HCT116 (cell line): ENCODE results near the gene GMPPB. TPM values are rescaled to one million over a fixed set of nuclear protein-coding genes. Genes with fewer than 3 reads are reported as not detected.

Experiments used
- ATAC-seq: fragments of 200-7000 bp; cut with Tn5 transposase; 2 replicates; pipeline ENCODE4 v1.9.1; 2020; ENCODE audit warnings: mild to moderate bottlenecking, moderate library complexity
- BruUV-seq: library from RNA; stranded (reverse); fragments of 400-500 nt; replicated peaks from 2 replicates; lab custom pipeline; 2021; lab: Mats Ljungman, UMichigan
- CTCF ChIA-PET: fragments of 300-600 bp; sonication (Branson Sonifier 250); formaldehyde crosslinking; loops from one replicate; lab custom pipeline; 2021; ENCODE audit warnings: antibody characterized with exemption; lab: Charles Lee
- POLR2A ChIA-PET: fragments of 300-600, 350-600 bp; sonication (Branson Sonifier 250); formaldehyde crosslinking; loops from one replicate; lab custom pipeline; 2021; ENCODE audit warnings: antibody characterized with exemption; lab: Charles Lee
- RAD21 ChIA-PET, 2 experiments: fragments of 300-600 bp; sonication (Branson Sonifier 250); formaldehyde crosslinking; loops; one replicate each; lab custom pipeline; 2023; ENCODE audit warnings: low total read pairs in 2 of 2; ENCODE audit not compliant: uncharacterized antibody in 2 of 2, unreplicated experiment in 2 of 2, low non-redundant PET in 1 of 2; lab: Charles Lee
- DNase-seq: peaks from one replicate; pipeline ENCODE4 v3.0.0-alpha.2; 2010; ENCODE audit warnings: low read depth, low spot score
- H2AFZ ChIP-seq: fragments of 200-600 bp; shearing (Covaris generic), sonication (generic); 2 replicates; pipeline ENCODE4 v1.6.1; 2017; ENCODE audit warnings: low read depth, mixed run types, mixed read lengths, antibody characterized with exemption, low read length; ENCODE audit not compliant: poor library complexity, severe bottlenecking
- H3K27ac ChIP-seq: 2 replicates; pipeline ENCODE4 v1.5.1; 2012; ENCODE audit warnings: low read depth, low read length
- H3K27me3 ChIP-seq: fragments of 200-600 bp; sonication (generic); 2 replicates; pipeline ENCODE4 v1.6.1; 2016; ENCODE audit warnings: mixed run types, low read length, mixed read lengths; ENCODE audit not compliant: insufficient read depth
- H3K36me3 ChIP-seq, 2 experiments: fragments of 200-500 bp in 1 of 2; fragments of 200-600 bp in 1 of 2; sonication (Bioruptor generic) in 1 of 2; sonication (generic) in 1 of 2; 2 replicates each; pipeline versions ENCODE4 v1.5.1 to v1.6.1; 2014 to 2016; ENCODE audit warnings: low read length in 2 of 2, inconsistent platforms in 1 of 2, mixed read lengths in 1 of 2, mixed run types in 1 of 2; ENCODE audit not compliant: insufficient read depth in 2 of 2, control insufficient read depth in 1 of 2
- H3K4me1 ChIP-seq, 2 experiments: fragments of 200-600 bp in 1 of 2; sonication (generic) in 1 of 2; 2 replicates each; pipeline versions ENCODE4 v1.5.1 to v1.6.1; 2012 to 2017; ENCODE audit warnings: low read length in 2 of 2, inconsistent platforms in 1 of 2, mild to moderate bottlenecking in 1 of 2, mixed read lengths in 1 of 2, mixed run types in 1 of 2, moderate library complexity in 1 of 2; ENCODE audit not compliant: insufficient read depth in 2 of 2, control insufficient read depth in 1 of 2
- H3K4me2 ChIP-seq: fragments of 200-600 bp; sonication (generic); 2 replicates; pipeline ENCODE4 v1.6.1; 2017; ENCODE audit warnings: mixed run types, low read length, mixed read lengths
- H3K4me3 ChIP-seq, 2 experiments: fragments of 200-600 bp in 1 of 2; sonication (generic) in 1 of 2; replicated peaks in 1 of 2; 2 replicates each; pipeline ENCODE4 v1.5.1; 2011 to 2016; ENCODE audit warnings: low read length in 2 of 2, control low read depth in 1 of 2, low read depth in 1 of 2, mild to moderate bottlenecking in 1 of 2, mixed read lengths in 1 of 2, mixed run types in 1 of 2
- H3K79me2 ChIP-seq: fragments of 200-600 bp; sonication (generic); 2 replicates; pipeline ENCODE4 v1.6.1; 2017; ENCODE audit warnings: mild to moderate bottlenecking, mixed run types, low read length, moderate library complexity, mixed read lengths; ENCODE audit not compliant: insufficient read depth
- H3K9ac ChIP-seq: fragments of 200-600 bp; sonication (generic); 2 replicates; pipeline ENCODE4 v1.6.1; 2016; ENCODE audit warnings: low read length, mixed read lengths
- H3K9me2 ChIP-seq: fragments of 200-600 bp; sonication (generic), shearing (Covaris generic); 2 replicates; pipeline ENCODE4 v1.6.1; 2017; ENCODE audit warnings: mixed run types, mild to moderate bottlenecking, moderate library complexity; ENCODE audit not compliant: insufficient read depth
- H3K9me3 ChIP-seq, 2 experiments: fragments of 200-500 bp in 1 of 2; fragments of 200-600 bp in 1 of 2; sonication (Bioruptor generic) in 1 of 2; sonication (generic) in 1 of 2; 2 replicates each; pipeline ENCODE4 v1.6.1; 2014 to 2017; ENCODE audit warnings: low read length in 2 of 2, mixed read lengths in 2 of 2, inconsistent platforms in 1 of 2, low read depth in 1 of 2, mild to moderate bottlenecking in 1 of 2, mixed run types in 1 of 2, moderate library complexity in 1 of 2; ENCODE audit not compliant: control insufficient read depth in 1 of 2, insufficient read depth in 1 of 2
- H4K20me1 ChIP-seq: fragments of 200-600 bp; sonication (generic), shearing (Covaris generic); 2 replicates; pipeline ENCODE4 v1.6.1; 2017; ENCODE audit warnings: mixed run types, mild to moderate bottlenecking, moderate library complexity; ENCODE audit not compliant: insufficient read depth
- ATF3 ChIP-seq: IDR thresholded peaks from 2 replicates; pipeline ENCODE4 v1.6.1; 2012
- CBX3 ChIP-seq: IDR thresholded peaks from 2 replicates; pipeline ENCODE4 v1.6.1; 2012; ENCODE audit warnings: low read depth
- CTCF ChIP-seq, 3 experiments: fragments of 200-600 bp in 1 of 3; sonication (generic) in 1 of 3; IDR thresholded peaks in 2 of 3; conservative IDR thresholded peaks in 1 of 3; 2 replicates each; pipeline ENCODE4 v1.5.1; 2012 to 2017; ENCODE audit warnings: low read depth in 2 of 3, low read length in 2 of 3, antibody characterized with exemption in 1 of 3, borderline replicate concordance in 1 of 3, control low read depth in 1 of 3, mild to moderate bottlenecking in 1 of 3, mixed read lengths in 1 of 3, mixed run types in 1 of 3, moderate library complexity in 1 of 3; ENCODE audit not compliant: insufficient read depth in 1 of 3
- EGR1 ChIP-seq: IDR thresholded peaks from 2 replicates; pipeline ENCODE4 v1.6.1; 2012; ENCODE audit warnings: low read depth
- ELF1 ChIP-seq: IDR thresholded peaks from 2 replicates; pipeline ENCODE4 v1.6.1; 2012; ENCODE audit warnings: low read depth, borderline replicate concordance
- EZH2phosphoT487 ChIP-seq: fragments of 200-600 bp; IDR thresholded peaks from 2 replicates; pipeline ENCODE4 v1.6.1; 2018; ENCODE audit warnings: antibody characterized with exemption, borderline replicate concordance
- POLR2AphosphoS5 ChIP-seq: IDR thresholded peaks from 2 replicates; pipeline ENCODE4 v1.6.1; 2011; ENCODE audit warnings: mild to moderate bottlenecking, low read depth, low read length, moderate library complexity
- RAD21 ChIP-seq: IDR thresholded peaks from 2 replicates; pipeline ENCODE4 v1.6.1; 2012; ENCODE audit warnings: low read depth, mild to moderate bottlenecking
- SP1 ChIP-seq: IDR thresholded peaks from 2 replicates; pipeline ENCODE4 v1.6.1; 2012; ENCODE audit warnings: low read depth
- SRF ChIP-seq: IDR thresholded peaks from 2 replicates; pipeline ENCODE4 v1.6.1; 2012; ENCODE audit warnings: low read depth
- ZFX ChIP-seq: fragments of 450-650 bp; IDR thresholded peaks from 2 replicates; pipeline ENCODE4 v1.6.1; 2017
- intact Hi-C: fragments of 100-400 bp; cut with micrococcal nuclease; formaldehyde crosslinking; loops from 2 replicates; pipeline ENCODE4 v1.10.0; 2022
- total RNA-seq: library from RNA; stranded (reverse); gene quantifications from one replicate; pipeline ENCODE4 v1.2.1, GENCODE V29; 2021; ENCODE audit not compliant: unreplicated experiment

The GMPPB gene
- total RNA-seq, 1 experiment from 2014 or later = 24.1 TPM

GRCh38 chr3:49701388-49702077 lies 22.2 kb downstream of the GMPPB start (continued):
- TF ChIP-seq ELF1 = no peak

- no peak overlapping the region for H3K9ac ChIP-seq
- no peak overlapping the region for H3K4me2 ChIP-seq
- H4K20me1 ChIP-seq = no peaks in the 10 kb centered on the region
- no peak overlapping the region for H3K4me3 ChIP-seq
- H2AFZ ChIP-seq = no peak overlapping the region
- no peaks in the 10 kb centered on the region for H3K4me1 ChIP-seq
- peaks cover 0 to 7% of the 10 kb centered on the region in 2 experiments; a peak in 1 of 4 replicates for H3K36me3 ChIP-seq
- ChIA-PET CTCF (interaction anchor here (0.6 to 2.8 kb wide), 6 partner anchors 8 to 239 kb away, joined by 3 to 25 read pairs (median 6); partner anchors contain the start of genes INKA1 and RBM6), RAD21 (interaction anchor here in 1 of 2 experiments (1.0 kb wide), 2 partner anchors 161 to 206 kb away, joined by 3 to 4 read pairs; no protein-coding TSS in a partner anchor), POLR2A (no interaction called here)
- no peak for DNase-seq
- no peaks in the 10 kb centered on the region for H3K79me2 ChIP-seq
- no TSS peak for BruUV-seq
- no peak overlapping the region for H3K27ac ChIP-seq
- intact Hi-C loops = no loop called here
- no peak for ATAC-seq
- no peaks in the 10 kb centered on the region for H3K9me2 ChIP-seq
- TF ChIP-seq EGR1 (no peak), RAD21 (peak; percentile 34; the same call in 1 of the 2 replicates), ZFX (no peak), CTCF (IDR thresholded peaks at IDR 0.05 in 2 of 3, conservative IDR thresholded peaks at IDR 0.05 in 1 of 3; ENCODE audit: borderline replicate concordance in 1 of 3, insufficient read depth in 1 of 3, low read depth in 2 of 3, low read length in 2 of 3) (peak; percentile 22 to 47 (median 46); a peak in 5 of 6 replicates), SRF (no peak), CBX3 (no peak), EZH2phosphoT487 (no peak), SP1 (no peak), ATF3 (no peak), POLR2AphosphoS5 (no peak)
- H3K9me3 ChIP-seq = no peaks in the 10 kb centered on the region
- no peaks in the 10 kb centered on the region for H3K27me3 ChIP-seq
Measured at GRCh38 chr3:49700453-49701128, 23.2 kb downstream of the GMPPB start.
